ENCODE measurements around the gene EML5.

EML5 gene

GRCh38 chr14:88683119-88683518 is 109.6 kb downstream of the EML5 start:
- WGBS (ENCODE audit: extremely low coverage, insufficient coverage, insufficient read length) = no CpG with 5 or more reads among the region's 2 CpGs
- Histone ChIP-seq H2AFZ (ENCODE audit: insufficient read depth, low read length, poor library complexity) (no peak overlapping the region), H3K36me3 (ENCODE audit: control insufficient read depth in 1 of 2, insufficient read depth in 2 of 2, low read length in 2 of 2) (no peaks in the 10 kb centered on the region), H2BK5ac (ENCODE audit: low read depth, low read length, poor library complexity) (no peak overlapping the region), H3K18ac (ENCODE audit: low read length) (no peak overlapping the region), H3K14ac (ENCODE audit: low read length) (no peak overlapping the region), H3K79me2 (ENCODE audit: control insufficient read depth, insufficient read depth, low read length, poor library complexity) (no peaks in the 10 kb centered on the region), H3K4me1 (ENCODE audit: control insufficient read depth in 1 of 2, insufficient read depth in 2 of 2, low read length in 2 of 2) (peaks cover 4% of the 10 kb centered on the region in 2 experiments), H3K27ac (ENCODE audit: low read depth, low read length) (no peak overlapping the region), H3K27me3 (ENCODE audit: insufficient read depth, low read length) (no peaks in the 10 kb centered on the region), H3K79me1 (ENCODE audit: low read length) (no peaks in the 10 kb centered on the region), H4K8ac (ENCODE audit: low read depth, low read length) (no peak overlapping the region), H3K4me2 (ENCODE audit: low read length) (no peak overlapping the region), H4K12ac (ENCODE audit: low read depth, low read length) (no peak overlapping the region), H4K91ac (ENCODE audit: low read depth, low read length) (no peak overlapping the region), H3K9me3 (ENCODE audit: insufficient read depth, low read depth, low read length) (no peaks in the 10 kb centered on the region), H3K4ac (ENCODE audit: low read depth, low read length) (no peak overlapping the region), H3K4me3 (ENCODE audit: low read depth, low read length) (no peak overlapping the region), H2AK5ac (ENCODE audit: low read length) (no peak overlapping the region), H3K23ac (ENCODE audit: low read length) (no peak overlapping the region), H3K9ac (ENCODE audit: low read length) (no peak overlapping the region), H2BK120ac (ENCODE audit: insufficient read depth, low read length, poor library complexity) (no peak overlapping the region), H2BK12ac (ENCODE audit: low read length) (no peak overlapping the region)
- no peak for DNase-seq

GRCh38 chr14:88682495-88683114 is 110.1 kb downstream of the EML5 start:
- H3K79me1 ChIP-seq (ENCODE audit: low read length) = no peaks in the 10 kb centered on the region
- no peaks in the 10 kb centered on the region for H3K9me3 ChIP-seq (ENCODE audit: insufficient read depth, low read depth, low read length)
- H2BK120ac ChIP-seq (ENCODE audit: insufficient read depth, low read length, poor library complexity) = no peak overlapping the region
- no peak overlapping the region for H3K4me3 ChIP-seq (ENCODE audit: low read depth, low read length)
- no peak overlapping the region for H3K23ac ChIP-seq (ENCODE audit: low read length)
- peaks cover 4% of the 10 kb centered on the region in 2 experiments for H3K4me1 ChIP-seq (ENCODE audit: control insufficient read depth in 1 of 2, insufficient read depth in 2 of 2, low read length in 2 of 2)
- H3K18ac ChIP-seq (ENCODE audit: low read length) = no peak overlapping the region
- H4K8ac ChIP-seq (ENCODE audit: low read depth, low read length) = no peak overlapping the region
- no peak overlapping the region for H3K4ac ChIP-seq (ENCODE audit: low read depth, low read length)
- no peak overlapping the region for H3K4me2 ChIP-seq (ENCODE audit: low read length)
- H3K9ac ChIP-seq (ENCODE audit: low read length) = no peak overlapping the region
- H2BK5ac ChIP-seq (ENCODE audit: low read depth, low read length, poor library complexity) = no peak overlapping the region
- no peak overlapping the region for H3K27ac ChIP-seq (ENCODE audit: low read depth, low read length)
- no peak overlapping the region for H4K12ac ChIP-seq (ENCODE audit: low read depth, low read length)
- H3K36me3 ChIP-seq (ENCODE audit: control insufficient read depth in 1 of 2, insufficient read depth in 2 of 2, low read length in 2 of 2) = no peaks in the 10 kb centered on the region
- H2AFZ ChIP-seq (ENCODE audit: insufficient read depth, low read length, poor library complexity) = no peak overlapping the region
- peak in 1 of 2 donors; percentile 13 for DNase-seq
- no peak overlapping the region for H3K14ac ChIP-seq (ENCODE audit: low read length)
- WGBS (ENCODE audit: extremely low coverage, insufficient coverage, insufficient read length) = no CpG with 5 or more reads among the region's 5 CpGs
- H4K91ac ChIP-seq (ENCODE audit: low read depth, low read length) = no peak overlapping the region
- H2AK5ac ChIP-seq (ENCODE audit: low read length) = no peak overlapping the region
- H3K79me2 ChIP-seq (ENCODE audit: control insufficient read depth, insufficient read depth, low read length, poor library complexity) = no peaks in the 10 kb centered on the region
- no peak overlapping the region for H2BK12ac ChIP-seq (ENCODE audit: low read length)
- H3K27me3 ChIP-seq (ENCODE audit: insufficient read depth, low read length) = no peaks in the 10 kb centered on the region

- Histone ChIP-seq H2BK120ac (ENCODE audit: insufficient read depth, low read length, poor library complexity) (no peak overlapping the region), H3K9ac (ENCODE audit: low read length) (no peak overlapping the region), H3K79me1 (ENCODE audit: low read length) (no peaks in the 10 kb centered on the region), H3K4ac (ENCODE audit: low read depth, low read length) (no peak overlapping the region), H3K4me2 (ENCODE audit: low read length) (no peak overlapping the region), H3K27me3 (ENCODE audit: insufficient read depth, low read length) (no peaks in the 10 kb centered on the region), H2BK12ac (ENCODE audit: low read length) (no peak overlapping the region), H3K18ac (ENCODE audit: low read length) (no peak overlapping the region), H4K91ac (ENCODE audit: low read depth, low read length) (no peak overlapping the region), H3K23ac (ENCODE audit: low read length) (no peak overlapping the region), H2AFZ (ENCODE audit: insufficient read depth, low read length, poor library complexity) (no peak overlapping the region), H3K9me3 (ENCODE audit: insufficient read depth, low read depth, low read length) (no peaks in the 10 kb centered on the region), H3K79me2 (ENCODE audit: control insufficient read depth, insufficient read depth, low read length, poor library complexity) (no peaks in the 10 kb centered on the region), H3K4me3 (ENCODE audit: low read depth, low read length) (no peak overlapping the region), H4K8ac (ENCODE audit: low read depth, low read length) (no peak overlapping the region), H3K4me1 (ENCODE audit: control insufficient read depth in 1 of 2, insufficient read depth in 2 of 2, low read length in 2 of 2) (peaks cover 4% of the 10 kb centered on the region in 2 experiments), H3K36me3 (ENCODE audit: control insufficient read depth in 1 of 2, insufficient read depth in 2 of 2, low read length in 2 of 2) (no peaks in the 10 kb centered on the region), H4K12ac (ENCODE audit: low read depth, low read length) (no peak overlapping the region), H2AK5ac (ENCODE audit: low read length) (no peak overlapping the region), H3K27ac (ENCODE audit: low read depth, low read length) (no peak overlapping the region), H3K14ac (ENCODE audit: low read length) (no peak overlapping the region), H2BK5ac (ENCODE audit: low read depth, low read length, poor library complexity) (no peak overlapping the region)
- WGBS (ENCODE audit: extremely low coverage, insufficient coverage, insufficient read length) = no CpG with 5 or more reads among the region's 5 CpGs
- DNase-seq = no peak
These were observed 110.8 kb downstream of the EML5 start for GRCh38 chr14:88681755-88682494.

GRCh38 chr14:88669346-88669745 is 123.4 kb downstream of the EML5 start:
- Histone ChIP-seq H3K27ac (ENCODE audit: low read depth, low read length) (no peak overlapping the region), H4K91ac (ENCODE audit: low read depth, low read length) (no peak overlapping the region), H3K9ac (ENCODE audit: low read length) (no peak overlapping the region), H2BK12ac (ENCODE audit: low read length) (no peak overlapping the region), H3K36me3 (ENCODE audit: control insufficient read depth in 1 of 2, insufficient read depth in 2 of 2, low read length in 2 of 2) (no peaks in the 10 kb centered on the region), H2BK5ac (ENCODE audit: low read depth, low read length, poor library complexity) (no peak overlapping the region), H3K9me3 (ENCODE audit: insufficient read depth, low read depth, low read length) (no peaks in the 10 kb centered on the region), H2AFZ (ENCODE audit: insufficient read depth, low read length, poor library complexity) (no peak overlapping the region), H3K4ac (ENCODE audit: low read depth, low read length) (no peak overlapping the region), H3K14ac (ENCODE audit: low read length) (no peak overlapping the region), H3K4me2 (ENCODE audit: low read length) (no peak overlapping the region), H3K4me1 (ENCODE audit: control insufficient read depth in 1 of 2, insufficient read depth in 2 of 2, low read length in 2 of 2) (no peaks in the 10 kb centered on the region), H4K8ac (ENCODE audit: low read depth, low read length) (no peak overlapping the region), H3K4me3 (ENCODE audit: low read depth, low read length) (no peak overlapping the region), H2AK5ac (ENCODE audit: low read length) (no peak overlapping the region), H2BK120ac (ENCODE audit: insufficient read depth, low read length, poor library complexity) (no peak overlapping the region), H3K79me2 (ENCODE audit: control insufficient read depth, insufficient read depth, low read length, poor library complexity) (no peaks in the 10 kb centered on the region), H3K27me3 (ENCODE audit: insufficient read depth, low read length) (no peaks in the 10 kb centered on the region), H3K18ac (ENCODE audit: low read length) (no peak overlapping the region), H4K12ac (ENCODE audit: low read depth, low read length) (no peak overlapping the region), H3K23ac (ENCODE audit: low read length) (no peak overlapping the region), H3K79me1 (ENCODE audit: low read length) (no peaks in the 10 kb centered on the region)
- no CpG with 5 or more reads among the region's 4 CpGs for WGBS (ENCODE audit: extremely low coverage, insufficient coverage, insufficient read length)
- DNase-seq = no peak

Measured in trophoblast cell (in vitro differentiated cells and primary cell).